Gastroesophageal sphincter (tissue), 3 donors: ENCODE measurements around the gene ACVR2B.

Source experiments
- CTCF ChIP-seq, 4 experiments: fragments of 200-600 bp in 2 of 4; fragments of 450-650 bp in 2 of 4; sonication (generic) in 1 of 4; IDR thresholded peaks; one replicate each; pipeline ENCODE4 v1.5.1; 2017 to 2019; ENCODE audit warnings: antibody characterized with exemption in 4 of 4, mild to moderate bottlenecking in 2 of 4, moderate library complexity in 2 of 4
- POLR2A ChIP-seq, 2 donors: fragments of 450-650 bp; IDR thresholded peaks; one replicate each; pipeline ENCODE4 v1.6.1; 2017; ENCODE audit warnings: antibody characterized with exemption in 2 of 2, mild to moderate bottlenecking in 2 of 2, moderate library complexity in 1 of 2
- POLR2AphosphoS5 ChIP-seq: sonication (generic); formaldehyde crosslinking; IDR thresholded peaks from one replicate; pipeline ENCODE4 v1.6.1; 2017; ENCODE audit warnings: antibody characterized with exemption

- no peak for TF ChIP-seq CTCF (IDR thresholded peaks at IDR 0.05)
- no peak for TF ChIP-seq POLR2AphosphoS5
- TF ChIP-seq POLR2A (IDR thresholded peaks at IDR 0.05): no peak
Measured at GRCh38 chr3:38500688-38501417, 47.2 kb downstream of the ACVR2B start.
